Mucosa of gallbladder (tissue), 1 donor: ENCODE data around the gene PCDH9. TPM values are rescaled to one million over a fixed set of nuclear protein-coding genes. Genes with fewer than 3 reads are reported as not detected.
"Not testable (repeated sequence)": the region's sequence is repeated elsewhere in the genome, so short reads cannot be mapped to it uniquely, and the experiment has no call there.

ENCODE experiments used
- DNase-seq: peaks from one replicate; pipeline ENCODE4 v3.0.0-alpha.2; 2020; ENCODE audit warnings: low spot score
- total RNA-seq: library from RNA; stranded (reverse); gene quantifications from one replicate; pipeline ENCODE4 v1.2.1, GENCODE V29; 2021
- donor health status: DM: no; HTN: no; CAD: no.

Gene PCDH9
- total RNA-seq, 1 donor from 2014 or later, result 9.0 TPM

- no peak for DNase-seq
Observed at GRCh38 chr13:66273011-66273410, 957.1 kb downstream of the PCDH9 start.

GRCh38 chr13:66266761-66267160 lies 963.4 kb downstream of the PCDH9 start:
- no peak for DNase-seq

- DNase-seq, result no peak
Observed at GRCh38 chr13:66266348-66266747, 963.8 kb downstream of the PCDH9 start.

- no peak for DNase-seq
Observed at GRCh38 chr13:66265371-66265770, 964.8 kb downstream of the PCDH9 start.

- DNase-seq, result no peak
Observed at GRCh38 chr13:66264971-66265370, 965.2 kb downstream of the PCDH9 start.

- DNase-seq, result no peak
Observed at GRCh38 chr13:66262330-66262729, 967.8 kb downstream of the PCDH9 start.

- not testable (repeated sequence) for DNase-seq
Observed at GRCh38 chr13:66259426-66259825, 970.7 kb downstream of the PCDH9 start.
